Measurements from ENCODE around the gene FAM135A.

- no peak for TF ChIP-seq CTCF (IDR thresholded peaks at IDR 0.05)
- no peak for TF ChIP-seq POLR2AphosphoS5 (IDR thresholded peaks at IDR 0.05)
- TF ChIP-seq POLR2A (IDR thresholded peaks at IDR 0.05) = no peak
These were observed 1.9 kb downstream of the FAM135A start for GRCh38 chr6:70415247-70415646.

Measured in suprapubic skin (tissue), 4 donors.